ENCODE results near the gene BRIP1.
A peak's percentile ranks its signal among the peaks of the same experiment; 100 is the strongest.

Gene BRIP1

GRCh38 chr17:61862975-61863800 lies at the start of gene BRIP1 (continued):
- TF ChIP-seq ZNF692 (tag by site-specific recombination; IDR thresholded peaks at IDR 0.05) (peak; percentile 54), ZNF624 (tag by site-specific recombination; IDR thresholded peaks at IDR 0.05) (no peak), ZNF76 (tag by site-specific recombination; IDR thresholded peaks at IDR 0.05; ENCODE audit: borderline replicate concordance, low read depth) (peak; percentile 69; the same call in 1 of the 2 replicates), ZNF510 (tag by site-specific recombination; IDR thresholded peaks at IDR 0.05; ENCODE audit: insufficient replicate concordance) (no peak), BCL11B (tag by site-specific recombination; IDR thresholded peaks at IDR 0.05; ENCODE audit: low read depth) (peak; percentile 52), GLIS1 (tag by site-specific recombination; IDR thresholded peaks at IDR 0.05) (peak; percentile 86), ZNF112 (tag by site-specific recombination; IDR thresholded peaks at IDR 0.05) (no peak), REPIN1 (tag by site-specific recombination; IDR thresholded peaks at IDR 0.05; ENCODE audit: low read depth) (peak; percentile 52; the same call in 1 of the 2 replicates), ZNF366 (tag by site-specific recombination; conservative IDR thresholded peaks at IDR 0.05) (no peak; the same call in none of the 2 replicates), ZNF561 (tag by site-specific recombination; IDR thresholded peaks at IDR 0.05; ENCODE audit: borderline replicate concordance) (no peak), ZSCAN16 (tag by site-specific recombination; IDR thresholded peaks at IDR 0.05) (no peak), ZBTB10 (tag by site-specific recombination; IDR thresholded peaks at IDR 0.05) (0 out of 2 replicates have a peak, but pooled peaks have one; percentile 64), ZNF677 (tag by site-specific recombination; IDR thresholded peaks at IDR 0.05) (no peak), MZF1 (tag by site-specific recombination; IDR thresholded peaks at IDR 0.05; ENCODE audit: borderline replicate concordance) (no peak), ZBTB7A (tag by site-specific recombination; IDR thresholded peaks at IDR 0.05; ENCODE audit: low read depth) (peak; percentile 60; the same call in 1 of the 2 replicates), ZNF449 (tag by site-specific recombination; IDR thresholded peaks at IDR 0.05) (no peak), ZSCAN18 (tag by site-specific recombination; IDR thresholded peaks at IDR 0.05) (no peak), ZNF362 (tag by site-specific recombination; IDR thresholded peaks at IDR 0.05) (peak; percentile 99), HIC1 (tag by site-specific recombination; IDR thresholded peaks at IDR 0.05) (no peak), PRDM10 (tag by site-specific recombination; IDR thresholded peaks at IDR 0.05) (peak; percentile 83), ZBTB48 (tag by site-specific recombination; IDR thresholded peaks at IDR 0.05) (peak; percentile 93), ZNF704 (tag by site-specific recombination; IDR thresholded peaks at IDR 0.05) (no peak)
